ENCODE data around the gene SLIT1. TPM values are rescaled to one million over a fixed set of nuclear protein-coding genes. Genes with fewer than 3 reads are reported as not detected.

Gene SLIT1
- total RNA-seq, 1 experiment from 2014 or later = 0.41 TPM

- Histone ChIP-seq H3K4me3 (ENCODE audit: low read depth, low read length) (no peak overlapping the region), H3K27me3 (replicated peaks; ENCODE audit: control insufficient read depth, insufficient read depth, low read length) (no peaks in the 10 kb centered on the region), H3K4me1 (peaks cover 22% of the 10 kb centered on the region), H3K36me3 (ENCODE audit: control insufficient read depth, insufficient read depth, low read length) (no peaks in the 10 kb centered on the region), H3K9me3 (no peaks in the 10 kb centered on the region)
- Mint-ChIP-seq H3K4me3 (ENCODE audit: unreplicated experiment) (no peak overlapping the region), H3K27me3 (ENCODE audit: insufficient read depth, unreplicated experiment) (no peaks in the 10 kb centered on the region), H3K27ac (ENCODE audit: unreplicated experiment) (no peak overlapping the region), H3K4me1 (ENCODE audit: low read depth, unreplicated experiment) (peaks cover 22% of the 10 kb centered on the region), H3K9me3 (ENCODE audit: unreplicated experiment) (no peaks in the 10 kb centered on the region), H3K36me3 (ENCODE audit: insufficient read depth, unreplicated experiment) (peaks cover 10% of the 10 kb centered on the region)
- BruUV-seq (replicated peaks) = no TSS peak
- TF ChIP-seq CTCF (IDR thresholded peaks at IDR 0.05; ENCODE audit: insufficient read depth in 1 of 2, low read depth in 1 of 2, low read length in 1 of 2, severe bottlenecking in 1 of 2, unreplicated experiment in 1 of 2) = no peak
- CTCF ChIA-PET = interaction anchor here (0.6 kb wide), 1 partner anchor 217 kb away, joined by 3 read pairs; no protein-coding TSS in a partner anchor
- intact Hi-C loops (cut with micrococcal nuclease; ENCODE audit: unreplicated experiment) = no loop called here
- no peak for DNase-seq
- POLR2A ChIA-PET = no interaction called here
Observed at GRCh38 chr10:96973809-96974747, 211.7 kb downstream of the SLIT1 start.

DNA sequence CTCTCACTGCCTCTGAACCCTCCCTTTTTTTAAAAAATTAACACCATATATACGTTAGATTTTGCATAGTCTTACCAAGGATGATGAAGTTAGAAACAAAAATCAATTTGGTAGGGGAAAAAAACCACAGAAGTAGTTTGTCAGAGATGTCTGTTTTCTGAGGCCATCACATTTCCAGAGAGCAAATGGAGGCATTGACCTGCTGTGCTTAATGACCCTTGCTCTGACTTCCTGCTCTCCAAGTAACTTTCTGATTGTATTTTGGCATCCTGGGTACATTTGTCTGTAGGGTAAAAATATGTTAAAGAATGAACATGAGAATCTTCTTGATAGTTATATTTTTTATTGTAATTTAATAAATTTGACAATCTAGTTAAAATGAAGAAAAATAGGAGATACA is 213.5 kb downstream of the SLIT1 start:
- Histone ChIP-seq H3K9me3 (no peaks in the 10 kb centered on the region), H3K27me3 (replicated peaks; ENCODE audit: control insufficient read depth, insufficient read depth, low read length) (no peaks in the 10 kb centered on the region), H3K4me1 (peaks cover 22% of the 10 kb centered on the region), H3K36me3 (ENCODE audit: control insufficient read depth, insufficient read depth, low read length) (no peaks in the 10 kb centered on the region), H3K4me3 (ENCODE audit: low read depth, low read length) (no peak overlapping the region)
- Mint-ChIP-seq H3K27ac (ENCODE audit: unreplicated experiment) (no peak overlapping the region), H3K27me3 (ENCODE audit: insufficient read depth, unreplicated experiment) (no peaks in the 10 kb centered on the region), H3K36me3 (ENCODE audit: insufficient read depth, unreplicated experiment) (peaks cover 6% of the 10 kb centered on the region), H3K9me3 (ENCODE audit: unreplicated experiment) (no peaks in the 10 kb centered on the region), H3K4me3 (ENCODE audit: unreplicated experiment) (no peak overlapping the region), H3K4me1 (ENCODE audit: low read depth, unreplicated experiment) (peaks cover 27% of the 10 kb centered on the region)
- ChIA-PET POLR2A (no interaction called here), CTCF (no interaction called here)
- TF ChIP-seq CTCF (IDR thresholded peaks at IDR 0.05; ENCODE audit: insufficient read depth in 1 of 2, low read depth in 1 of 2, low read length in 1 of 2, severe bottlenecking in 1 of 2, unreplicated experiment in 1 of 2) = no peak
- no TSS peak for BruUV-seq (replicated peaks)
- intact Hi-C loops (cut with micrococcal nuclease; ENCODE audit: unreplicated experiment) = no loop called here
- DNase-seq = no peak

DNA sequence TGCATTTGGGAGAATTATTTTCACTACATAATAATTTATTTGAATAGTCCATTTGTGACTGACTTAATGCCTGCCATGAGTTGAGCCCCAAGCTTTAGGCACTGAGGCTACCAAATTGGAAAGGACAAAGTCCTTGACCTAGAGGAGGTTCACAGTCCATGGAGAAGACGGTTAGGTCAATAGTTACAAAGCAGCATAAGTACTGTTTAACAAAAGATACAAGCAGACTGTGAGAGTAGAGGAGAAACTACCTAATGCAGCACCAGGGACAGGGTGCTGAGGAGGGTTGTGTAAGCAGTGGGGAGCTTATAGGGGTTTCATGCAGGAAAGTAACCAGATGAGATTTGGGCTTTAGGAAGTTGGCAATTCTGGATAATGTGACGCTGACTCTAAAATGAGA is 214.4 kb downstream of the SLIT1 start:
- H3K4me1 Mint-ChIP-seq (ENCODE audit: low read depth, unreplicated experiment) = peaks cover 27% of the 10 kb centered on the region
- Histone ChIP-seq H3K4me3 (ENCODE audit: low read depth, low read length) (no peak overlapping the region), H3K36me3 (ENCODE audit: control insufficient read depth, insufficient read depth, low read length) (no peaks in the 10 kb centered on the region), H3K27me3 (replicated peaks; ENCODE audit: control insufficient read depth, insufficient read depth, low read length) (no peaks in the 10 kb centered on the region), H3K4me1 (peaks cover 22% of the 10 kb centered on the region), H3K9me3 (no peaks in the 10 kb centered on the region)
- ChIA-PET POLR2A (no interaction called here), CTCF (no interaction called here)
- H3K27ac Mint-ChIP-seq (ENCODE audit: unreplicated experiment) = no peak overlapping the region
- TF ChIP-seq CTCF (IDR thresholded peaks at IDR 0.05; ENCODE audit: insufficient read depth in 1 of 2, low read depth in 1 of 2, low read length in 1 of 2, severe bottlenecking in 1 of 2, unreplicated experiment in 1 of 2) = no peak
- intact Hi-C loops (cut with micrococcal nuclease; ENCODE audit: unreplicated experiment) = no loop called here
- no peaks in the 10 kb centered on the region for H3K9me3 Mint-ChIP-seq (ENCODE audit: unreplicated experiment)
- BruUV-seq (replicated peaks) = no TSS peak
- no peak overlapping the region for H3K4me3 Mint-ChIP-seq (ENCODE audit: unreplicated experiment)
- no peaks in the 10 kb centered on the region for H3K27me3 Mint-ChIP-seq (ENCODE audit: insufficient read depth, unreplicated experiment)
- DNase-seq = no peak
- peaks cover 6% of the 10 kb centered on the region for H3K36me3 Mint-ChIP-seq (ENCODE audit: insufficient read depth, unreplicated experiment)

Data from Caco-2 (cell line).